GM18868 (cell line): Measurements from ENCODE around the gene MLLT3.

ENCODE experiments used
- ATAC-seq: cut with Tn5 transposase; IDR thresholded peaks from one replicate; pipeline ENCODE4 v1.9.1; 2021; ENCODE audit warnings: mild to moderate bottlenecking, moderate library complexity; ENCODE audit not compliant: unreplicated experiment

MLLT3 gene

GRCh38 chr9:20481437-20481836 lies 140.9 kb downstream of the MLLT3 start:
- ATAC-seq, result no peak

GRCh38 chr9:20480249-20480648 lies 142.1 kb downstream of the MLLT3 start:
- no peak for ATAC-seq

GRCh38 chr9:20479419-20480155 lies 142.7 kb downstream of the MLLT3 start:
- peak; percentile 81 for ATAC-seq

GRCh38 chr9:20478786-20479185 lies 143.5 kb downstream of the MLLT3 start:
- no peak for ATAC-seq

GRCh38 chr9:20477940-20478620 lies 144.2 kb downstream of the MLLT3 start:
- peak; percentile 81 for ATAC-seq

GRCh38 chr9:20476912-20477521 lies 145.3 kb downstream of the MLLT3 start:
- ATAC-seq, result no peak

- no peak for ATAC-seq
Measured at GRCh38 chr9:20474496-20474895, 147.8 kb downstream of the MLLT3 start.

GRCh38 chr9:20473515-20474013 lies 148.7 kb downstream of the MLLT3 start:
- ATAC-seq, result no peak

GRCh38 chr9:20472342-20473045 lies 149.8 kb downstream of the MLLT3 start:
- no peak for ATAC-seq

- no peak for ATAC-seq
Measured at GRCh38 chr9:20466328-20467008, 155.8 kb downstream of the MLLT3 start.

- no peak for ATAC-seq
Measured at GRCh38 chr9:20464242-20464641, 158.1 kb downstream of the MLLT3 start.

- no peak for ATAC-seq
Measured at GRCh38 chr9:20463823-20464222, 158.5 kb downstream of the MLLT3 start.

GRCh38 chr9:20462410-20462809 lies 159.9 kb downstream of the MLLT3 start:
- no peak for ATAC-seq

- ATAC-seq, result no peak
Measured at GRCh38 chr9:20447291-20447690, 175.0 kb downstream of the MLLT3 start.

- no peak for ATAC-seq
Measured at GRCh38 chr9:20446248-20446647, 176.1 kb downstream of the MLLT3 start.

GRCh38 chr9:20442461-20443319 lies 179.6 kb downstream of the MLLT3 start:
- ATAC-seq, result no peak

GRCh38 chr9:20441711-20442423 lies 180.4 kb downstream of the MLLT3 start:
- ATAC-seq, result no peak

GRCh38 chr9:20441166-20441565 lies 181.1 kb downstream of the MLLT3 start:
- no peak for ATAC-seq

GRCh38 chr9:20437476-20437875 lies 184.8 kb downstream of the MLLT3 start:
- no peak for ATAC-seq
